Measurements from ENCODE around the gene TSEN2. TPM values are rescaled to one million over a fixed set of nuclear protein-coding genes. Genes with fewer than 3 reads are reported as not detected.

Gene TSEN2
- total RNA-seq = 10.8 and 13.1 TPM in 2 replicates

GRCh38 chr3:12484198-12484982 lies at the start of gene TSEN2:
TSEN2 (plus strand) TSS chr3:12484480; CDS start chr3:12489801, 5,321 bp downstream.

GRCh38 chr3:12545473-12545791 lies 61.2 kb downstream of the TSEN2 start, which contains the start of gene MKRN2OS:
MKRN2OS (minus strand) TSS chr3:12545499; CDS start chr3:12545464, 35 bp downstream.

GRCh38 chr3:12556690-12557472 lies 72.6 kb downstream of the TSEN2 start, which contains the start of gene MKRN2:
MKRN2 (plus strand) TSS chr3:12557087; CDS start chr3:12557151, 64 bp downstream.

Other genes starting within 250 kb of the TSEN2 start
- 16.2 and 18.6 TPM in 2 replicates for gene PPARG, start 195.4 kb upstream of the TSEN2 start, total RNA-seq
- not detected in 2 replicates for gene MKRN2OS, start 61.0 kb downstream of the TSEN2 start, total RNA-seq
- gene MKRN2, start 72.6 kb downstream of the TSEN2 start, total RNA-seq = 31.5 and 34.1 TPM in 2 replicates
- 96.1 and 114 TPM in 2 replicates for gene RAF1, start 179.6 kb downstream of the TSEN2 start, total RNA-seq

All from smooth muscle cell of bladder (primary cell).